CD4-positive, alpha-beta T cell treated with Interleukin-12 subunit alpha and Interleukin-12 subunit beta, for 1 hour (primary cell): ENCODE data around the gene LYRM4.

ENCODE experiments used
- DNase-seq: peaks from one replicate; pipeline ENCODE4 v3.0.0-alpha.2; 2020

The LYRM4 gene

GRCh38 chr6:5279891-5280338 is 19.2 kb upstream of the LYRM4 start:
- peak; percentile 17 for DNase-seq

- no peak for DNase-seq
Measured at GRCh38 chr6:5278565-5279120, 17.9 kb upstream of the LYRM4 start.

- DNase-seq: no peak
Measured at GRCh38 chr6:5278047-5278446, 17.3 kb upstream of the LYRM4 start.

GRCh38 chr6:5277589-5277988 is 16.8 kb upstream of the LYRM4 start:
- DNase-seq: no peak

- DNase-seq: no peak
Measured at GRCh38 chr6:5276581-5276980, 15.8 kb upstream of the LYRM4 start.

- DNase-seq: no peak
Measured at GRCh38 chr6:5275497-5275896, 14.7 kb upstream of the LYRM4 start.

DNA sequence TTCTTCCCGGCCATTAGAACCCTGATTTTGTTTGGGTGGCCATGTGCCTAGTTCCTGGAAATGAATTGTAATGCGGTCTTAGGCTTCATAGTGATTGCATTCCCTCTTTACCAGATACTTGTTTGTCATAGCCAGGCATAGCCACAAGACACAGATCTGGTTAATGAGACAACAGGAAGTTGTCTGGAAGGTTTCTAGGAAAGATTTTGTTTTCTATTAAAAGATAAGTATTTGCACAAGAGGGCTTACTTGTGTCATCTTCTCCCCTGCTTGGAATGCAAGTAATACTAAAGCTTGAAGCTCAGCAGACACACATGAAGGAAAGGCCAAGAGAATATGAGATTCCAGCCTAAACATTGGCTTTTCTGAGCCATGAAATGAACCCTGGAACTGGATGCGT is 13.5 kb upstream of the LYRM4 start:
- no peak for DNase-seq

DNA sequence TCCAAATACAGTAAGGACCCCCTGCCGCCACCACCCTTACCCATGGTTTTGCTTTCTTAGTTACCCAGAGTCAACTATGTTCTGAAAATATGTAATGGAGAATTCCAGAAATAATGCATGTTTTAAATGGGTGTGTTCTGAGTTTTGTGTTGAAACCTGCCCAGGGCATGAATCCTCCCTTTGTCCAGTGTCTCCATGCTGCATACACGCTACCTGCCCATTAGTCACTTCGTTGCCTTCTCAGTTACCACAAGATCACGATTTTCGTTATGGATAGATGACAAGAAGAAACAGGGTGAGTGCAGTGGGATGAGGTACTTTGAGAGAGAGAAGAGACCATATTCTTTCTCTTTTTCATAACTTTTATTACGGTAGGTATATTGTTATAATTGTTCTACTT is 11.2 kb upstream of the LYRM4 start:
- no peak for DNase-seq

DNA sequence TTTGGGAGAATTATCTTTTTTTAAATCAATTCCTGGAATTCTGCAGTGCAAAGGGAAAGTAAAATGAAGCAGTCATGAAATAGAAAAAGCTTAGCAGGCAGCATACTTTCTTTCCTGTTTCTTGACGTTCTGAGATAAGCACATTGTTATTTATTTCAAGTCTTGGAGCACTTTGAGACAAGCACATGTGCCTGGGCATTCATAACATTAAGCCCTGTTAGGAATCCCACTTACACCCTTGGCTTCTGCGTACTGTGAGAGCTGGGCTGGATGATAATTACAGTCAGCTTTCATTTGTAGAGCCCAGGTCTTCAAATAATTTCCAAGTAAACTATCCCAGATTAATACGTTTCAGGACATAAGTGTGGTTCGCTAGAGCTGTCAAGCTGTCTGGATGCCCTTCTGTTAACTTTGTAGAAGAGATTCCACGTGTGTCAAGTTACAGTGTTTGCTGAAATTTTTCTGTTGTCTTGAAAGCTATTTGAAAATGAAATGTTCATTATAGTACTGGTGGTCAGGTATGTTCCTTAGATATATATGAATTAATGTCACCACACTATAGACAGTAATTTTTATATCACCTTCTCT is 9.4 kb upstream of the LYRM4 start:
- DNase-seq: no peak

DNA sequence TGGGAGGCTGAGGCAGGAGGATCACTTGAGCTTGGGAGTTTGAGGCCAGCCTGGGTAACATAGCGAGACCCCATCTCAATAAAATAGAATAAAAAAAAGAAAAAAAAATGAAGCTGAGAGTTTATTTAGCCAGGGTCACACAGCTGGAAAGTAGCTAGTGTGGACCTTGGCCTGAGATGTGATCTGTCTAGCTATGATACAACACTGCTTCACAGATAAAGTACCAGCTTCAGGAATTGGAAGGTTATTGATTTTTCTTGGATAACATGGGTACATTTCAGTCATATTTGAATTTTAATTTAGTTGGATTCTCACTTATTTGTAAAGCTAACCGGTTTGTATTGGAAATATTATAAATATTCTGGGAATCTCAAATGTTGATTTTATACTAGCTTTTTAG is 5.7 kb upstream of the LYRM4 start:
- no peak for DNase-seq

DNA sequence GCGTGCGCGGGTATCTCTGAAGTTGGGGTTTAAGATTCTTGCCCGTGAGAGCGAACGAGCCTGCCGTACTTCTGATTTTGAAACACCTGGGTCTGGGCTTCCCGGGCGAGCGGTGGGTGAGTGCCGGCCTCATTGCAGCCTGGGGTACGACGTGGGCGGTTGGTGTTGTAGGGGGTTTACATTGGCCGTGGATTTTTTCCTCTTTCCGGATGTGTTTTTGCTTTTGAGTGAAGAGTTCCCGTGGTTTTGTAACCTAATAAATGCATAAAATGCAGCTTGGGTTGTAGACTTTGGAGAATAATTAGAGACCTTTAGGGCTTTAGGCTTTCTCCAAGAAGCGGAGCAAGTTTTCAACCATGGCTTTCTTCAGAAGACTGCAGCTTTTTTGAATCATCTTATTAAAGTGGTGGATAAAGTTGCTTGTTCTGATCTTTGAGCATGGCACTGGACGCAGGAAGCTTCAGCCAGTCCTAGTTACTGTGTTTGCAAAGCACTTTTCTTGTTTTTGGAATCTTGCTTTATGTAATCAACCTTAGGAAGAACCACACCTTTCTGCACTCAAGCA is 877 bp upstream of the LYRM4 start:
- DNase-seq: no peak

DNA sequence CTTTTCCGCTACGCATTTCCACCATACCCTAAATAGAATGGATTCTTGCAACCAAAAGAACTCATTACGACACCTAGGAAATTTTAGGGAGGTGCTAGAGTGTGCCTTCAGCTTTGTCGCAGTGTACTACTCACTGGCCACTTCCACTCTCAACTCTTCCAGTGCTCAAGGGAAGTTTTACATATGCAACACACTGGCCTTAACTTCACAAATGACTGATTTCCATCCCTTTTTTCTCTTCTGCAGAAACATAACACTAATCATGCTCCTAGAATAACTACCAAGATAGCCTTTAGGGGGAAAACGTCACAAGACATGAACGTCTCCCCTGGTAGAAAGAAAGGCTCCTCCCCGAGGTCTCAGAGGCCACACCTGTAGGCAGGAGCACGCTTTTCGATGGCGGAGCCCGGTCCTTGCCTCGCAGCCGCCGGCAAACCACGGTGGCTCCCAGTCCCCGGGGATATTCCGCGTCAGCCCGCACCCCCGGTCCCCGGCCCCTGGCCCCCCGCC is 584 bp downstream of the LYRM4 start:
- peak; percentile 75 for DNase-seq

- no peak for DNase-seq
Measured at GRCh38 chr6:5259428-5259827, 1.3 kb downstream of the LYRM4 start.

- no peak for DNase-seq
Measured at GRCh38 chr6:5257400-5257799, 3.4 kb downstream of the LYRM4 start.

- no peak for DNase-seq
Measured at GRCh38 chr6:5256952-5257351, 3.8 kb downstream of the LYRM4 start.

DNA sequence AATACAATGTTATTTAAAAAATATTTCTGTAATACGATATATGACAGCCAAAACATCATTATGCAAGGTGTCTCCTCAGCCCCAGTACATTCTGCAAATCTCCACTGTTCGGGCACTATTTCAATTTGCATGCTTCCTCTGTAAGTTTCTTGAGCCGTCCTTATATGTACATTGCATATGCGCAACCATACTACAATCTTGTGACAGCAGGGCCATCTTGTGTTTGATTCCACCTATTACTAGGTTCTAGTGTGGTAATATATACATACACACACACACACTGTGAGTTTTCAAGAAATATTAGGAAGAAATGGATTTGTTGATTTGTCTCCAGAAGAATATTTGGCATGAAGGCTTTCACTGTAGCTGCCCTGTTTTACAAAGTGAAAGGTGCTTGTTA is 9.8 kb downstream of the LYRM4 start:
- no peak for DNase-seq

DNA sequence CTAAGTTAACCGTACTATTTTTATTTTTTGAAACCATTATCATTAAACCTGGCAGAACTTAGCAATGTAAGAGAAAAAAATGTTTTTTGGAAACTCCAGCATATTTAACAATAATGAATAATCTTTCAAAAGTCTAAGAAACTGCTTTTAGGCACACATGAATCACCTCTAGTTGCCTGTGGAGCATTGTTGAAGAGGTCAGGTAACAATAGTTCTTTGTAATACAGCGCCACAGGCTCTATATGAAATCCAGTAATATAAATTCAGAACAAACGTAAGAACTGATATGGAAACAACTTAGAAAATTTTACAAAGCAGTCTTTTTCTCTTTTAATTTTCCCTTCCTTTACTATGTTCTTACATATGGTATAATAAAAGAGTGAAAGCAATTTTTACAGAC is 10.3 kb downstream of the LYRM4 start:
- DNase-seq: no peak

- no peak for DNase-seq
Measured at GRCh38 chr6:5249451-5250122, 11.2 kb downstream of the LYRM4 start.

DNA sequence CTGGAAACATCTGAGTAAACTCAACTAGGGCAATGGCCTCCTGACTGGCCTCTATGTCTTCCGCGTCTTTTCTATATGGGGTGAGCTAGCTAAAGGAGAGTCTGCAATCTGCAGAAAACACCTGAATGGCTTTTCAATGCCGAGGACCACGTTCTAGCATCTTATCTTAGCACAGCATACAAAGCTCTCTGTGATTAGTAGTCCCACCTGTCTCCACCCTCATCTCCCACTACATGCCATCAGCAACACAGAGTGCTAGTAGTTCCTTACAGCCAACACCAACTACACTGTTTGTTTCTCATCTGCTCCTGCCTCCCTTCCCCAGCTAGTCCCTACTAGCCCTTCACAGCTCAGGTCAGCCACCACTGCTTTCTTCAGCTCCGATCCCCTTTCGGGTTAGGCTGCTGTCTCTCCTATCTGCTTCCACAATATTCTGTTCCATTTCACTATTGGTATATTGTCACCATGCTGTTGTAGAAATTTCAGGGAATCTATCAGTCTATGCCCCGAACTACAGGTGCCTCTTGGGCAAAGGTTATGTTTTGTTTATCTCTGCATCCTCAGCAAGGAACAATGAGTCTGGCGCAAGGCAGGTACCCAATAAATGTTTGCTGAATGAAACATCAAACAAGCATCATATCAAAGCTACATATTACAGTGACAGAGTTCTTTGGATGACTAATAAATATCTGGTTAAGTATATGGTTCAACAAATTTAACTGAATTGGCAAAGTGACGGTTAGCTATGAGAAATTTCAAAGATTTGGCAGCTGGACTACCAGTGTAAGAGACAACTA is 12.2 kb downstream of the LYRM4 start:
- no peak for DNase-seq

DNA sequence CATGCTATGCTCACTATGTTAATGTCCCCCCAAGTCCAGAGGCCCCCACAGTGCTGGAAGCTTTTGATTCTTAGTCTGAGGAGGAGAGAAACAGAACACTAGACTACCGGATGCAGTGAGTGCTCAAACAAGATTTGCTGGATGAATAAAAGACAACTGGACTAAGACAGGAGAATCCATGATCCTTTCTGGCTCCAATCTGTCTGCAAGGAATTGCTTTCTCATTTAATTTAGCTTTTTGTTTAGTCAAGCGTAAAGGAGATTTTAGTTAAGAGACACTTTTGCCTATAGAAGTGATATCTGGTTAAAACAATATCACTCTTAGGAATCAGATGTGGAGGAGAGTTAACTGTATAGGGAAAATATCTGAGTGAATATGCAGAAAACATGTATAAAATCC is 13.5 kb downstream of the LYRM4 start:
- no peak for DNase-seq

GRCh38 chr6:5246141-5247097 is 14.3 kb downstream of the LYRM4 start:
- DNase-seq: no peak

DNA sequence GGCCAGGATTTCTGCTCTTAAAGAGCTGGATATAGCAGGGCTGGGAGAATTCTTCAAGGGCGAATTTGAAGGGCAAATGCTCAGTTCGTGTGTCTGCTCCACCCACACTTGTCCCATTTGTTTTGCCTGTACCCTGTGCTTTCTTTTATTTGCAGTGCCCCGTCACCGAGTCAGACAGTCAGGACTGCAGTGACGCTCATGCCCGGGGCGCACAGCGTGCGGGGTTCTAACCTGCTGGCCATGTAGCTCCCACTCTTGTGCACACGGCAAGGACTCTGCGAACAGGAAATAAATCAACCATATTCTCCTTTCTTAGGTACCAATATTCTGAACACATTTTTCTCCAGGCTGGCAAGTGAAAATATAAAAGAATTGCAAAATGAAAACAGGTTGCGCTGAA is 17.7 kb downstream of the LYRM4 start:
- no peak for DNase-seq
